Measurements from ENCODE around the gene TEX22.

The TEX22 gene

GRCh38 chr14:105423488-105424195 lies 25.3 kb downstream of the TEX22 start:
- H4K20me1 ChIP-seq (ENCODE audit: insufficient read depth, low read length), result no peaks in the 10 kb centered on the region
- no peak overlapping the region for H2AFZ ChIP-seq (ENCODE audit: low read length)
- H3K9me2 ChIP-seq (replicated peaks; ENCODE audit: insufficient read depth, low read length), result no peaks in the 10 kb centered on the region
- TF ChIP-seq CTCF (IDR thresholded peaks at IDR 0.05; ENCODE audit: low read length) (no peak), EZH2phosphoT487 (IDR thresholded peaks at IDR 0.05; ENCODE audit: low read length) (no peak), EZH2 (optimal IDR thresholded peaks at IDR 0.05; ENCODE audit: low read depth, low read length) (no peak)
- DNase-seq, result no peak
- H3K9ac ChIP-seq (ENCODE audit: low read length), result no peak overlapping the region
- H3K4me2 ChIP-seq (ENCODE audit: low read depth, low read length), result no peak overlapping the region
- no peaks in the 10 kb centered on the region for H3K36me3 ChIP-seq (replicated peaks; ENCODE audit: insufficient read depth, low read length)
- H3K27ac ChIP-seq (ENCODE audit: low read length), result no peak overlapping the region
- no peaks in the 10 kb centered on the region for H3K9me3 ChIP-seq (replicated peaks; ENCODE audit: insufficient read depth, low read length)
- H3K4me1 ChIP-seq (ENCODE audit: low read length), result no peaks in the 10 kb centered on the region
- H3K79me2 ChIP-seq (ENCODE audit: low read length), result peaks cover 39% of the 10 kb centered on the region
- H3K27me3 ChIP-seq (replicated peaks; ENCODE audit: insufficient read depth, low read length), result no peaks in the 10 kb centered on the region
- H3F3A ChIP-seq (ENCODE audit: insufficient read depth, low read length), result no peaks in the 10 kb centered on the region
- H3K4me3 ChIP-seq (ENCODE audit: low read length), result no peak overlapping the region

DNA sequence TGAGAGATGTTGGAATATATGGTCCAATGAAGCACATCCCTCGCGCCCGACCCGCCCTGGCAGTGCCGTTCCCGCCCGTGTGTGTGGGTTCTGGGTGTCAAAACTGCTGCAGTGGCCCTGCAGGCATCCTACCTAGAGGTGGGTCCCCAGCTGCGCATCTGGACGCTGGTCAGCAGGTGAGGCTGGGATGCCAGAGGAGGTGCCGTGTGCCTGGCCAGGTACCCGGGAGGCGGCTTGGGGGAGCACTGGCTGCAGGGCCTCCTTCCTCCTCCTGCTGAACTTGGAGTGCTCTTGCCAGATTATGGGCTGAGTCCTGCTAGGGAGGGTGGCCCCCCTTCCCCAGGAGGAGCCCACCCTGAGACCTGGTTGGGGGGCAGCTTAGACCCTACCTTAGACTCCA lies 26.5 kb downstream of the TEX22 start:
- Histone ChIP-seq H3K9me3 (replicated peaks; ENCODE audit: insufficient read depth, low read length) (no peaks in the 10 kb centered on the region), H3K4me3 (ENCODE audit: low read length) (no peak overlapping the region), H4K20me1 (ENCODE audit: insufficient read depth, low read length) (no peaks in the 10 kb centered on the region), H3K27ac (ENCODE audit: low read length) (no peak overlapping the region), H2AFZ (ENCODE audit: low read length) (no peak overlapping the region), H3K79me2 (ENCODE audit: low read length) (peaks cover 39% of the 10 kb centered on the region), H3K9me2 (replicated peaks; ENCODE audit: insufficient read depth, low read length) (no peaks in the 10 kb centered on the region), H3K27me3 (replicated peaks; ENCODE audit: insufficient read depth, low read length) (no peaks in the 10 kb centered on the region), H3K9ac (ENCODE audit: low read length) (no peak overlapping the region), H3K4me1 (ENCODE audit: low read length) (no peaks in the 10 kb centered on the region), H3K36me3 (replicated peaks; ENCODE audit: insufficient read depth, low read length) (no peaks in the 10 kb centered on the region), H3K4me2 (ENCODE audit: low read depth, low read length) (no peak overlapping the region), H3F3A (ENCODE audit: insufficient read depth, low read length) (no peaks in the 10 kb centered on the region)
- no peak for TF ChIP-seq EZH2 (optimal IDR thresholded peaks at IDR 0.05; ENCODE audit: low read depth, low read length)
- no peak for TF ChIP-seq CTCF (IDR thresholded peaks at IDR 0.05; ENCODE audit: low read length)
- TF ChIP-seq EZH2phosphoT487 (IDR thresholded peaks at IDR 0.05; ENCODE audit: low read length), result no peak
- no peak for DNase-seq

DNA sequence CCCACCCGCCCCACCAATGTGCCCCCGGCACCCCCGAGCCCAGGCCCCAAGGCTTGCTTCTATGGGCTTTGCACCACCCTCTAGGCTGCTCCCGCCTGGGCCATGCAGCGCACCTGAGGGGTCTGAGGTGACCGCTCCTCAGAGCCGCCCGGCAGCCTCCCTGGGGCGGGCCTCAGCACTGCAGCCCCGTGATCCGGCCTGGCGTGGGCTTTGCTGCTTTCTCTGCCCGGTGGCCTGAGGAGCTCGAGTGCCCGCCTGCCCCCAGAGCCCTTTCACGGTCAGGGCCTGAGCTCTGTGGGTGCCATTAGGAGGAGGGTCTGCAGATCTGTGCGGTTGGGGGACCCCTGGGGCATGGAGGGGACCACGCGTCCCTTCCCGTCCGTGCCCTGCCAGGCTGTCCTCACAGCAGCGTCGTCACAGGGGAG lies 27.5 kb downstream of the TEX22 start:
- H3K9me2 ChIP-seq (replicated peaks; ENCODE audit: insufficient read depth, low read length), result no peaks in the 10 kb centered on the region
- no peak overlapping the region for H3K9ac ChIP-seq (ENCODE audit: low read length)
- H3K4me2 ChIP-seq (ENCODE audit: low read depth, low read length), result no peak overlapping the region
- H3K4me3 ChIP-seq (ENCODE audit: low read length), result no peak overlapping the region
- H4K20me1 ChIP-seq (ENCODE audit: insufficient read depth, low read length), result no peaks in the 10 kb centered on the region
- no peaks in the 10 kb centered on the region for H3K4me1 ChIP-seq (ENCODE audit: low read length)
- H2AFZ ChIP-seq (ENCODE audit: low read length), result no peak overlapping the region
- DNase-seq, result no peak
- no peaks in the 10 kb centered on the region for H3K9me3 ChIP-seq (replicated peaks; ENCODE audit: insufficient read depth, low read length)
- H3K27ac ChIP-seq (ENCODE audit: low read length), result no peak overlapping the region
- no peaks in the 10 kb centered on the region for H3K36me3 ChIP-seq (replicated peaks; ENCODE audit: insufficient read depth, low read length)
- no peaks in the 10 kb centered on the region for H3K27me3 ChIP-seq (replicated peaks; ENCODE audit: insufficient read depth, low read length)
- no peaks in the 10 kb centered on the region for H3F3A ChIP-seq (ENCODE audit: insufficient read depth, low read length)
- no peak for TF ChIP-seq EZH2 (optimal IDR thresholded peaks at IDR 0.05; ENCODE audit: low read depth, low read length)
- TF ChIP-seq EZH2phosphoT487 (IDR thresholded peaks at IDR 0.05; ENCODE audit: low read length), result no peak
- no peak for TF ChIP-seq CTCF (IDR thresholded peaks at IDR 0.05; ENCODE audit: low read length)
- H3K79me2 ChIP-seq (ENCODE audit: low read length), result peaks cover 33% of the 10 kb centered on the region

Measured in MM.1S (cell line).